Coronary artery (tissue), 2 donors: ENCODE results near the gene FGD4.

Source experiments
- DNase-seq: peaks from one replicate; pipeline ENCODE4 v3.0.0-alpha.2; 2017; ENCODE audit warnings: low spot score
- H3K27ac ChIP-seq, 2 donors: fragments of 200-600 bp; sonication (generic); one replicate each; pipeline ENCODE4 v1.5.1; 2016 to 2019
- H3K4me3 ChIP-seq: fragments of 200-600 bp; sonication (generic); 2 replicates; pipeline ENCODE4 v1.5.1; 2016; ENCODE audit warnings: mild to moderate bottlenecking, moderate library complexity
- CTCF ChIP-seq: fragments of 200-600 bp; sonication (generic); IDR thresholded peaks from one replicate; pipeline ENCODE4 v1.5.1; 2019; ENCODE audit warnings: antibody characterized with exemption

The FGD4 gene

GRCh38 chr12:32466986-32467711 lies 67.8 kb downstream of the FGD4 start:
- no peak for TF ChIP-seq CTCF
- Histone ChIP-seq H3K27ac (no peak overlapping the region), H3K4me3 (no peak overlapping the region)
- no peak for DNase-seq

- no peak for DNase-seq
- H3K27ac ChIP-seq, result no peak overlapping the region
- TF ChIP-seq CTCF, result no peak
- H3K4me3 ChIP-seq, result no peak overlapping the region
These were observed 68.9 kb downstream of the FGD4 start for GRCh38 chr12:32467959-32468863.

GRCh38 chr12:32470936-32471470 lies 71.6 kb downstream of the FGD4 start:
- Histone ChIP-seq H3K27ac (no peak overlapping the region), H3K4me3 (no peak overlapping the region)
- no peak for DNase-seq
- TF ChIP-seq CTCF, result no peak

GRCh38 chr12:32471591-32472001 lies 72.2 kb downstream of the FGD4 start:
- DNase-seq, result no peak
- no peak overlapping the region for H3K27ac ChIP-seq
- no peak overlapping the region for H3K4me3 ChIP-seq
- TF ChIP-seq CTCF, result no peak

- no peak overlapping the region for H3K4me3 ChIP-seq
- TF ChIP-seq CTCF, result no peak
- no peak for DNase-seq
- H3K27ac ChIP-seq, result no peak overlapping the region
These were observed 76.4 kb downstream of the FGD4 start for GRCh38 chr12:32475724-32476123.

- no peak overlapping the region for H3K27ac ChIP-seq
- TF ChIP-seq CTCF, result no peak
These were observed 77.1 kb downstream of the FGD4 start for GRCh38 chr12:32476446-32476845.

More at GRCh38 chr12:32476446-32476845, 77.1 kb downstream of the FGD4 start:
- DNase-seq, result no peak
- no peak overlapping the region for H3K4me3 ChIP-seq
